Body of pancreas (tissue), 4 donors: ENCODE measurements around the gene FAM222A. TPM values are rescaled to one million over a fixed set of nuclear protein-coding genes. Genes with fewer than 3 reads are reported as not detected.

ENCODE experiments used
- ATAC-seq: fragments of 150-250 bp; one replicate; pipeline ENCODE4 v1.9.1; 2016
- DNase-seq, 4 donors: peaks; one replicate each; pipeline ENCODE4 v3.0.0-alpha.2; 2019
- H3K27ac ChIP-seq, 4 donors: fragments of 200-600 bp; sonication (generic); 1 replicate in 3 of 4; 2 replicates in 1 of 4; pipeline versions ENCODE4 v1.5.1 to v1.6.1; 2016 to 2019; ENCODE audit warnings: mild to moderate bottlenecking in 1 of 4, mixed read lengths in 1 of 4, moderate library complexity in 1 of 4
- H3K27me3 ChIP-seq, 2 donors: fragments of 200-600 bp; sonication (generic); one replicate each; pipeline ENCODE4 v1.6.0; 2016; ENCODE audit warnings: mild to moderate bottlenecking in 1 of 2
- H3K36me3 ChIP-seq, 2 donors: fragments of 200-600 bp; sonication (generic); replicated peaks in 1 of 2; 2 replicates each; pipeline ENCODE4 v1.5.1; 2016; ENCODE audit warnings: low read depth in 2 of 2; ENCODE audit not compliant: insufficient read depth in 1 of 2
- H3K4me1 ChIP-seq: fragments of 200-600 bp; sonication (generic); one replicate; pipeline ENCODE4 v1.6.0; 2016
- H3K4me3 ChIP-seq, 2 donors: fragments of 200-600 bp; sonication (generic); 1 replicate in 1 of 2; 2 replicates in 1 of 2; pipeline ENCODE4 v1.5.1; 2016 to 2019
- H3K9me3 ChIP-seq, 3 donors: fragments of 200-600 bp; sonication (generic); 1 replicate in 2 of 3; 2 replicates in 1 of 3; pipeline ENCODE4 v1.5.1; 2016
- POLR2A ChIP-seq, 3 donors: fragments of 450-650 bp; IDR thresholded peaks; one replicate each; pipeline ENCODE4 v1.6.1; 2016; ENCODE audit warnings: antibody characterized with exemption in 3 of 3, mild to moderate bottlenecking in 2 of 3
- WGBS, 2 donors: methylation state at CpG; one replicate each; pipeline ENCODE4 v1.1.5; 2017; 5-methylcytosine and 5-hydroxymethylcytosine counted together
- intact Hi-C: fragments of 100-400 bp; cut with DNase I; formaldehyde crosslinking; loops from one replicate; pipeline ENCODE4 v1.15.1; 2023
- total RNA-seq, 2 donors: library from RNA; depleted of rRNA; stranded (reverse); fragments of >200 nt; gene quantifications; one replicate each; pipeline ENCODE4 v1.1.0, GENCODE V29; 2016
- TF ChIP-seq, protein P1 (sequence below), 7 experiments: fragments of 450-650 bp in 4 of 7; fragments of 200-600 bp in 3 of 7; sonication (generic) in 3 of 7; IDR thresholded peaks; one replicate each; pipeline ENCODE4 v1.5.1; 2016 to 2019; ENCODE audit warnings: antibody characterized with exemption in 7 of 7

The FAM222A gene
- total RNA-seq, 2 donors from 2014 or later: 8.0 to 16.2 TPM

DNA sequence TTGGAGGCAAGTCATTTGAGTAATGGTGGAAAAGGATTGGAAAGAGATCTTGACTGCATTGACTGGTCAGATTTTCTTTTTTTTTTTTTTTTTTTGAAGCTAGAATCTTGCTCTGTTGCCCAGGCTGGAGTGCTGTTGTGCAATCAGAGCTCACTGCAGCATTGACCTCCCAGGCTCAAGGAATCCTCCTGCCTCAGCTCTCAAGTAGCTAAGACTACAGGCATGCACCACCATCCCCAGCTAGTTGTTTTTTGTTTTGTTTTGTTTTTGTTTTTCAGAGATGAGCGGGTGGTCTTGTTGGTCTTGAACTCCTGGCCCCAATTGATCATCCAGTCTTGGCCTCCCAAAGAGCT lies 30.9 kb upstream of the FAM222A start:
- Histone ChIP-seq H3K9me3 (no peaks in the 10 kb centered on the region), H3K4me3 (no peak overlapping the region), H3K36me3 (no peaks in the 10 kb centered on the region), H3K27me3 (no peaks in the 10 kb centered on the region), H3K27ac (no peak overlapping the region), H3K4me1 (peaks cover 37% of the 10 kb centered on the region)
- intact Hi-C loops: no loop called here
- WGBS, 2 donors: 94 to 100% methylated on average over 1 of the region's 1 CpG
- ATAC-seq (no peak), DNase-seq (no peak)
- TF ChIP-seq, protein P1, sequence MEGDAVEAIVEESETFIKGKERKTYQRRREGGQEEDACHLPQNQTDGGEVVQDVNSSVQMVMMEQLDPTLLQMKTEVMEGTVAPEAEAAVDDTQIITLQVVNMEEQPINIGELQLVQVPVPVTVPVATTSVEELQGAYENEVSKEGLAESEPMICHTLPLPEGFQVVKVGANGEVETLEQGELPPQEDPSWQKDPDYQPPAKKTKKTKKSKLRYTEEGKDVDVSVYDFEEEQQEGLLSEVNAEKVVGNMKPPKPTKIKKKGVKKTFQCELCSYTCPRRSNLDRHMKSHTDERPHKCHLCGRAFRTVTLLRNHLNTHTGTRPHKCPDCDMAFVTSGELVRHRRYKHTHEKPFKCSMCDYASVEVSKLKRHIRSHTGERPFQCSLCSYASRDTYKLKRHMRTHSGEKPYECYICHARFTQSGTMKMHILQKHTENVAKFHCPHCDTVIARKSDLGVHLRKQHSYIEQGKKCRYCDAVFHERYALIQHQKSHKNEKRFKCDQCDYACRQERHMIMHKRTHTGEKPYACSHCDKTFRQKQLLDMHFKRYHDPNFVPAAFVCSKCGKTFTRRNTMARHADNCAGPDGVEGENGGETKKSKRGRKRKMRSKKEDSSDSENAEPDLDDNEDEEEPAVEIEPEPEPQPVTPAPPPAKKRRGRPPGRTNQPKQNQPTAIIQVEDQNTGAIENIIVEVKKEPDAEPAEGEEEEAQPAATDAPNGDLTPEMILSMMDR (IDR thresholded peaks at IDR 0.05): no peak
- TF ChIP-seq POLR2A (IDR thresholded peaks at IDR 0.05): no peak

DNA sequence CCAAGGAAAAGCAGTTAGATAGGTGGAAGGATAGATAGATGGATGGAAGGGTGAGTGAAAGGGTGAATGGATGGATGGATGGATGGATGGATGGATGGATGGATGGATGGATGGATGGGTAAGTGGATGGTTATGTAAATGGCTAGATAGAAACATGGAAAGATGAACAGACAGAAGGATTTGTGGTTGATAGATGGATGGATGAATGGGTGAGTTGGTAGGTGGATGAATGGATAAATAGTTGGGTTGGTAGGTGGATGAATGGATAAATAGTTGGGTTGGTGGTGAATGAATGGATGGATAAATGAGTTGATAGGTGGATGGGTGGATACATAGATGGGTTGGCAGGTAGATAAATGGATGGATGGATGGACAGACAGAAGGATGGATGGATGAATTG lies 30.3 kb upstream of the FAM222A start:
- Histone ChIP-seq H3K27me3 (no peaks in the 10 kb centered on the region), H3K27ac (no peak overlapping the region), H3K4me3 (no peak overlapping the region), H3K9me3 (no peaks in the 10 kb centered on the region), H3K4me1 (peaks cover 37% of the 10 kb centered on the region), H3K36me3 (no peaks in the 10 kb centered on the region)
- no peak for TF ChIP-seq POLR2A (IDR thresholded peaks at IDR 0.05)
- TF ChIP-seq, protein P1 (IDR thresholded peaks at IDR 0.05): no peak
- intact Hi-C loops: no loop called here
- no peak for DNase-seq
- ATAC-seq: no peak

DNA sequence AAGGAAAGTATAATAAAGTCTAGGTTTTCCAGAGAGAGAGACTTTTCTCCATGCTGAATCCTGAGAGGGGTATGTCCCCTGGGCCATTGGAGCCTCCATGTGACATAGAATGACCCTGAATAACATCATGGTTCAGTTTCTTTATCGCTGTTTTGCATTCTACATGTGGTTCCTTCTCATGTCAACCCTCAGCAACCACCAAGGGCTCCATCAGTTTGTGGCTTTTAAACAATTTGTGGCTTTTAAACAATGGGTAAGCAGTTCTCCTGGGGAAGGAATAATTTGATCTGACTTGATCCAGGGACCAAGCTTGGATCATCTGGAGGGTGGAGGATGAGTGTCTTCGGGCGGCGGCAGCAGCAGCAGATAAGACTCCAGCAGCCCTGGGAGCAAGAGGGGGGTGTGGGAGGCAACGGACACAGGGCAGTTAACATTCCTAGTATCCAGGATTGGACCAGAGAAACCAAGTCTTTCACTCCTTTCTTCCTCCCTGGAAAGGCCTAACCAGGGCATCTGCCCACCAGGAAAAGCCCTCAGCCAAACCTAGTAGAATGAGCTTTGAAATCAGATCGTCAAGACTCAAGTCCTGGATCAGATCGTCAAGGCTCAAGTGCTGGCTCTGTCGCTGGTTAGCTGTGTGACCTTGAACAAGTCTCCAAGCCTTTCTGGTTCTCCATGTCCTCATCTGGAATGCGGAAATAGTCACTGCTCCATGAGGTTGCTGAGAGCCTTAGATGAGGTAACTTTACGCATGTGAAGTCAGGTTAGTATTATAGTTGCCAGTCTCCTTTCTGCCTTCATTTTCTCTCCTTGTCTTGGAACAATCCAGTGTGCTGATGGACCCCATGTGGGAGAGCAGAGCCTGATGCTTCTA lies 27.8 kb upstream of the FAM222A start:
- TF ChIP-seq, protein P1 (IDR thresholded peaks at IDR 0.05): no peak
- TF ChIP-seq POLR2A (IDR thresholded peaks at IDR 0.05): peak in 1 of 3 donors; percentile 28
- 57 to 80% methylated on average over 7 to 10 of the region's 10 CpGs for WGBS, 2 donors
- Histone ChIP-seq H3K4me1 (peaks cover 16% of the 10 kb centered on the region), H3K9me3 (no peaks in the 10 kb centered on the region), H3K36me3 (no peaks in the 10 kb centered on the region), H3K27ac (peak overlapping the region; percentile 30 to 84 (median 69)), H3K27me3 (no peaks in the 10 kb centered on the region), H3K4me3 (no peak overlapping the region)
- intact Hi-C loops: no loop called here
- DNase-seq: peak; percentile 22 to 59 (median 44)
- ATAC-seq: peak; percentile 90

DNA sequence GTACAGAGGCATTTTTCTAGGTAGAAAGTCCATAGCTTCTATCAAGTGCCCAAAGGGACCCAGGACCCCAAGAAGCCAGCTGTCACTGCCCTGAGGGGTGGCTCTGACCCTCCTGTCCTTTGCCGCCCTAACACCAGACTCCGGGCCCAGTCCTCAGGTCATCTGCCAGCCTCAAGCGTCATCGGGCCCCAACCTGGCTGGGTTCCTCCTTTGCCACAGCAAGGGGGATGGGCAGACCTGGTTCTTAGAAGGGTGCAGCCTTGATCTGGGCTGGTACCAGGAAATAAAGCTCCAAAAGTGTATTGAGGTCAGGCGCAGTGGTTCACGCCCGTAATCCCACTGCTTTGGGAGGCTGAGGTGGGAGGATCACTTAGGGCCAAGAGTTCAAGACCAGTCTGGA lies 27.1 kb upstream of the FAM222A start:
- Histone ChIP-seq H3K4me1 (peaks cover 14% of the 10 kb centered on the region), H3K36me3 (no peaks in the 10 kb centered on the region), H3K27me3 (no peaks in the 10 kb centered on the region), H3K9me3 (no peaks in the 10 kb centered on the region), H3K27ac (peak overlapping the region; percentile 30 to 84 (median 69)), H3K4me3 (no peak overlapping the region)
- ATAC-seq: peak; percentile 51
- TF ChIP-seq, protein P1 (IDR thresholded peaks at IDR 0.05): no peak
- no peak for TF ChIP-seq POLR2A (IDR thresholded peaks at IDR 0.05)
- intact Hi-C loops: no loop called here
- 72 to 84% methylated on average over 3 to 7 of the region's 7 CpGs for WGBS, 2 donors
- peak in 2 of 4 donors; percentile 19 to 39 for DNase-seq

DNA sequence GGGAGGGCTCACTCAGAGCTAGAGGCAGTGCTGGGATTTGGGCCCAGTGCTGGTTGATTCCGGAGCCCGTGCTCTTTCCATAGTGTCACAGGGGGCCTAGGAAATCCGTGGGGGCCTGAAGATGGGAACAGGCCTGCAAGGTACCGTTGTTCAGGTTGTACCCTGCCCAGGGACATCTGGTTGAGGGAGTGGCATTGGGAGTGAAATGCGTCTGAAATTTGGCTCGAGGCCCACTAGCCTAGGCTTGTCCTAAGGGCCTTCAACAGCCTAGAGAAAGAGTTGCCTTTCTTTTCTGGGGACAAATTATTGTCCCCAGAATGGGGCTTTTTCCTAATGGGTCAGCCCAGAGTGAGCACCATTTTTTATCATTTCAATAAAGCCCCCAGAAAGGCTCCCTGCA lies 26.4 kb upstream of the FAM222A start:
- intact Hi-C loops: no loop called here
- peak in 1 of 4 donors; percentile 25 for DNase-seq
- no peaks in the 10 kb centered on the region for H3K9me3 ChIP-seq
- TF ChIP-seq POLR2A (IDR thresholded peaks at IDR 0.05): no peak
- TF ChIP-seq, protein P1 (IDR thresholded peaks at IDR 0.05): no peak
- peaks cover 14% of the 10 kb centered on the region for H3K4me1 ChIP-seq
- H3K36me3 ChIP-seq: no peaks in the 10 kb centered on the region
- no peak overlapping the region for H3K4me3 ChIP-seq
- no peak for ATAC-seq
- 66 to 69% methylated on average over 5 to 6 of the region's 6 CpGs for WGBS, 2 donors
- no peaks in the 10 kb centered on the region for H3K27me3 ChIP-seq
- H3K27ac ChIP-seq: peak overlapping the region in 1 of 4 donors; percentile 84
